ENCODE data around the gene CACNA2D4.

GRCh38 chr12:1922075-1922709 is 3.7 kb upstream of the CACNA2D4 start:
- no peak for TF ChIP-seq POLR2A (IDR thresholded peaks at IDR 0.05; ENCODE audit: low read depth)
- no peak for TF ChIP-seq CTCF (IDR thresholded peaks at IDR 0.05)

All from esophagus muscularis mucosa (tissue), 3 donors.